BJ (cell line): Measurements from ENCODE around the gene BRF1. TPM values are rescaled to one million over a fixed set of nuclear protein-coding genes. Genes with fewer than 3 reads are reported as not detected.
A peak's percentile ranks its signal among the peaks of the same experiment; 100 is the strongest.

ENCODE experiments used
- CTCF ChIA-PET: fragments of 350-600 bp; formaldehyde crosslinking; extraction: SDS; loops from one replicate; lab custom pipeline; 2021; ENCODE audit warnings: antibody characterized with exemption, inconsistent platforms; lab: Yijun Ruan, JAX
- POLR2A ChIA-PET: fragments of 300-600 bp; sonication (Branson Sonifier 250); formaldehyde crosslinking; extraction: SDS; loops from one replicate; lab custom pipeline; 2021; ENCODE audit warnings: antibody characterized with exemption; lab: Charles Lee
- DNase-seq: peaks from one replicate; pipeline ENCODE4 v3.0.0-alpha.2; 2011; ENCODE audit warnings: low read depth
- H3K27me3 ChIP-seq: 2 replicates; pipeline ENCODE4 v1.6.0; 2011; ENCODE audit warnings: low read length; ENCODE audit not compliant: control insufficient read depth, insufficient read depth
- H3K36me3 ChIP-seq: 2 replicates; pipeline ENCODE4 v1.5.1; 2011; ENCODE audit warnings: low read length; ENCODE audit not compliant: control insufficient read depth, insufficient read depth
- H3K4me3 ChIP-seq: 2 replicates; pipeline ENCODE4 v1.5.1; 2011; ENCODE audit warnings: low read depth, mild to moderate bottlenecking, control low read depth, low read length
- polyA plus RNA-seq: library from polyadenylated mRNA; depleted of rRNA; stranded (reverse); fragments of >200 nt; gene quantifications from 2 replicates; pipeline ENCODE4 v1.2.3, GENCODE V29; 2011
- TF ChIP-seq, protein P1 (sequence below): IDR thresholded peaks from 2 replicates; pipeline ENCODE4 v1.5.1; 2011; ENCODE audit warnings: low read depth, mild to moderate bottlenecking, control low read depth, inconsistent platforms, low read length, moderate library complexity; ENCODE audit not compliant: insufficient read depth

BRF1 gene
- polyA plus RNA-seq, 1 experiment = 8.2 TPM

DNA sequence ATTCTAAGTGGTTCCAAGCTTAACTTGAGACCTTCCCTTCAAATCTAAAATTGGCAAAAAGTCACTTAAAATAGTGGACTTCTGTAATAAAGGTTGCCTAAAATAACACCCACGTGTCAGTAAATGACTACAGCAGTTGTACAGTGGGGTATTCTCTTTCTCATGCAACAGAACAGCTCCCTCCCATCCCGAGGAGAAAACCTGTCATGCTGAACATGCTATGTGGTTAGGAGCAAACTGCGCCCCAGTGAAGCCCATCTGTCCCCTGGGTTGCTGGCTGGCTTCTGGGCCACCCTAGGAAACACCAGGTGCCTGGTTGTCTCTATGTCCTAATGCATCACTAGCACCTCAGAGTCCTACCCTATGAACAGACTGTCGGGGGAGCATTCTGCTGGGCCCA lies 49.8 kb downstream of the BRF1 start:
- POLR2A ChIA-PET = no interaction called here
- no peaks in the 10 kb centered on the region for H3K27me3 ChIP-seq
- no peak overlapping the region for H3K4me3 ChIP-seq
- TF ChIP-seq, protein P1, sequence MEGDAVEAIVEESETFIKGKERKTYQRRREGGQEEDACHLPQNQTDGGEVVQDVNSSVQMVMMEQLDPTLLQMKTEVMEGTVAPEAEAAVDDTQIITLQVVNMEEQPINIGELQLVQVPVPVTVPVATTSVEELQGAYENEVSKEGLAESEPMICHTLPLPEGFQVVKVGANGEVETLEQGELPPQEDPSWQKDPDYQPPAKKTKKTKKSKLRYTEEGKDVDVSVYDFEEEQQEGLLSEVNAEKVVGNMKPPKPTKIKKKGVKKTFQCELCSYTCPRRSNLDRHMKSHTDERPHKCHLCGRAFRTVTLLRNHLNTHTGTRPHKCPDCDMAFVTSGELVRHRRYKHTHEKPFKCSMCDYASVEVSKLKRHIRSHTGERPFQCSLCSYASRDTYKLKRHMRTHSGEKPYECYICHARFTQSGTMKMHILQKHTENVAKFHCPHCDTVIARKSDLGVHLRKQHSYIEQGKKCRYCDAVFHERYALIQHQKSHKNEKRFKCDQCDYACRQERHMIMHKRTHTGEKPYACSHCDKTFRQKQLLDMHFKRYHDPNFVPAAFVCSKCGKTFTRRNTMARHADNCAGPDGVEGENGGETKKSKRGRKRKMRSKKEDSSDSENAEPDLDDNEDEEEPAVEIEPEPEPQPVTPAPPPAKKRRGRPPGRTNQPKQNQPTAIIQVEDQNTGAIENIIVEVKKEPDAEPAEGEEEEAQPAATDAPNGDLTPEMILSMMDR = no peak
- peaks cover 18% of the 10 kb centered on the region for H3K36me3 ChIP-seq
- CTCF ChIA-PET = no interaction called here
- no peak for DNase-seq

DNA sequence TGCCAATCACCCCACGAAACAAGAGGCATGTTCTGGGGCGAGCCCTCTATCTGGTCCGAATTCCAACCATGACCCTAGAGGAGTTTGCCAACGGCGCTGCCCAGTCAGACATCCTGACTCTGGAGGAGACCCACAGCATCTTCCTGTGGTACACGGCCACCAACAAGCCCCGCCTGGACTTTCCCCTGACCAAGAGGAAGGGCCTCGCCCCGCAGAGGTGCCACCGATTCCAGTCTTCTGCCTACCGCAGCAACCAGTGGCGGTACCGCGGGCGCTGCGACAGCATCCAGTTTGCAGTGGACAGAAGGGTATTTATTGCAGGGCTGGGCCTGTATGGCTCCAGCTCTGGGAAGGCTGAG lies 50.8 kb downstream of the BRF1 start:
- CTCF ChIA-PET = interaction anchor here (1.2 kb wide), 1 partner anchor 102 kb away, joined by 4 read pairs; no protein-coding TSS in a partner anchor
- peaks cover 18% of the 10 kb centered on the region for H3K36me3 ChIP-seq
- POLR2A ChIA-PET = no interaction called here

DNA sequence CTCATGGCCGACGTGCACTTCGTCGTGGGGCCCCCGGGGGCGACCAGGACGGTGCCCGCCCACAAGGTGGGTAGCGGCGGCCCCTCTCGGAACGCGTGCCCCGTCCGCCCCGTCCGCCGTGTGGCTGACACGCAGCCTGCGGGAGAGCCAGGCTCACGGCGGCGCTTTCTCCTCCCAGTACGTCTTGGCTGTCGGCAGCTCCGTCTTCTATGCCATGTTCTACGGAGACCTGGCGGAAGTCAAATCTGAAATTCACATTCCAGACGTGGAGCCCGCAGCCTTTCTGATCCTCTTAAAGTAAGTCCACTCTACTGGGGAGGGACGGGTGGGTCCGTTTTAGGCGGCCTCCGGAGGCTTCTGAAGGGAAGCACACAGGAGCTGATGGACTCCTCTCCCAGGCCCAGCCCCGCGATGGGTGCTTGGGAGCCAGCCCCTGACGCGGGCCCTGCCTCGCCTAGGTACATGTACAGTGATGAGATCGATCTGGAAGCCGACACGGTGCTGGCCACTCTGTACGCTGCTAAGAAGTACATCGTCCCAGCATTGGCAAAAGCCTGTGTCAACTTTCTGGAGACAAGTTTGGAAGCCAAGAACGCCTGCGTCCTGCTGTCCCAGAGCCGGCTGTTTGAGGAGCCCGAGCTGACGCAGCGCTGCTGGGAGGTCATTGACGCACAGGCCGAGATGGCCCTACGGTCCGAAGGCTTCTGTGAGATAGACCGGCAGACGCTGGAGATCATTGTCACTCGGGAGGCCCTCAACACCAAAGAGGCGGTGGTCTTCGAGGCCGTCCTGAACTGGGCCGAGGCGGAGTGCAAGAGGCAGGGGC lies 51.4 kb downstream of the BRF1 start:
- ChIA-PET CTCF (interaction anchor here (1.2 to 1.3 kb wide), 2 partner anchors 11 to 103 kb away, joined by 3 to 4 read pairs; no protein-coding TSS in a partner anchor), POLR2A (no interaction called here)
- no peak for DNase-seq
- H3K27me3 ChIP-seq = no peaks in the 10 kb centered on the region
- TF ChIP-seq, protein P1 = no peak
- peak overlapping the region; percentile 57 for H3K4me3 ChIP-seq
- H3K36me3 ChIP-seq = peaks cover 18% of the 10 kb centered on the region

More for the DNA sequence above, 50.8 kb downstream of the BRF1 start:
- DNase-seq = no peak
- TF ChIP-seq, protein P1 = no peak
- Histone ChIP-seq H3K27me3 (no peaks in the 10 kb centered on the region), H3K4me3 (no peak overlapping the region)

DNA sequence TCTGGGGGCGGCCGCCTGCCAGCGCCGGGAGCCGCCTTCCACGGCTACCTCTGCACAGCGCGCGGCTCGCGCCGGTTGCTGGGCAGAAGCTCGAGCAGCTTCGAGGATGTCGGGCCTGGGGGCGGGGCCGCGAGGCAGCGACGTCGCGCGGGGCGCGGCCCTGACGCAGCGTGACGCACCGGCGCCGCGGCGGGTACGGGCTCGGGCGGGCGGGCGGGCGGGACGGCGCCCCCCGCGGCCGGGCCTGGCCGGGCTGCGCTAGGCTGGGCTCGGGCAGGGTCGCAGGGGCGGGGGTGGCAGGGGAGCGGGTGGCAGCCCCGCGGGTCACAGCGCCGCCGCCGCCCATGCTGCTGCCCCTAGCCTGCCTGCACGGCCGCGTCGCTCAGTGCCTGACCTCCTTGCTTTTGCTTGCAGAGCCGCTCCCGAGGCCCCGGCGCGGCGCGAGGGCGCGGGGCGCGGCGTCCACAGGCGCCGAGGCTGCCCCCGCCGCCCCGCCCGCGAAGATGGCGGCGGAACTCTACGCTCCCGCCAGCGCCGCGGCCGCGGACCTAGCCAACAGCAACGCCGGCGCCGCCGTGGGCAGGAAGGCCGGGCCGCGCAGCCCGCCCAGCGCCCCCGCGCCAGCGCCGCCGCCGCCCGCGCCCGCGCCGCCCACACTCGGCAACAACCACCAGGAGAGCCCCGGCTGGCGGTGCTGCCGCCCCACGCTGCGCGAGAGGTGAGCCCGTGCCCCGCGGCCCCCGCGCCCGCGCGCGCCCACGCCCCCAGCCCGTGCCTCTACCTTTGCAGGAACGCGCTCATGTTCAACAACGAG lies 52.2 kb downstream of the BRF1 start, which contains the start of gene BTBD6:
TSS of gene BTBD6 (plus strand) at position 166 of the 814 bp plus-strand sequence. CDS start at position 345, 179 bp downstream.
- peak; percentile 27 for DNase-seq
- ChIA-PET CTCF (interaction anchor here (0.6 to 1.6 kb wide), 5 partner anchors 10 to 104 kb away, joined by 3 to 4 read pairs (median 3); no protein-coding TSS in a partner anchor), POLR2A (no interaction called here)
- H3K27me3 ChIP-seq = no peaks in the 10 kb centered on the region
- TF ChIP-seq, protein P1 = no peak
- H3K36me3 ChIP-seq = peaks cover 18% of the 10 kb centered on the region
- peak within 1 kb of the TSS; percentile 57 for H3K4me3 ChIP-seq
